ENCODE data around the gene P2RY8.
"Not testable (repeated sequence)": the region's sequence is repeated elsewhere in the genome, so short reads cannot be mapped to it uniquely, and the experiment has no call there.

Gene P2RY8

DNA sequence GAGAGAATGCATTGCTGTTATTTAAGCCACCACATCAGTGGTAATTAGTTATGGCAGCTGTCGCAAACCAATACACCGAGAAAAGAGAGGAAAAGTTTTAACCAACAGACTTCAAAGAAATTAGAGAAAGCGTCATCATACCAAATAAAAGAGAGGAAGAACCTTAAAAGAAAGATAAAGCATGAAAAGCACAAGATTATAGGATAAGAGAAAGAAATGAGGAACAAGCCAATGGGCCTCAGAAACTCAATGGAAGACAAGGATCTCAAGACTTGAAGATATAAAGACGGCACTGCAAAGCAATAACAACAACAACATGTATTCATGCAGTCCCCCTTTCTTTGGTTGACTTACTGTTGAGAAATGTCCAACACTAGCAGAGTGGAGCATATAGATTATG, 61.5 kb downstream of the P2RY8 start:
- TF ChIP-seq LEF1 (IDR thresholded peaks at IDR 0.05; ENCODE audit: borderline replicate concordance) (no peak), FOXK2 (IDR thresholded peaks at IDR 0.05) (no peak)
- TF ChIP-seq, protein P1, sequence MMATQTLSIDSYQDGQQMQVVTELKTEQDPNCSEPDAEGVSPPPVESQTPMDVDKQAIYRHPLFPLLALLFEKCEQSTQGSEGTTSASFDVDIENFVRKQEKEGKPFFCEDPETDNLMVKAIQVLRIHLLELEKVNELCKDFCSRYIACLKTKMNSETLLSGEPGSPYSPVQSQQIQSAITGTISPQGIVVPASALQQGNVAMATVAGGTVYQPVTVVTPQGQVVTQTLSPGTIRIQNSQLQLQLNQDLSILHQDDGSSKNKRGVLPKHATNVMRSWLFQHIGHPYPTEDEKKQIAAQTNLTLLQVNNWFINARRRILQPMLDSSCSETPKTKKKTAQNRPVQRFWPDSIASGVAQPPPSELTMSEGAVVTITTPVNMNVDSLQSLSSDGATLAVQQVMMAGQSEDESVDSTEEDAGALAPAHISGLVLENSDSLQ (IDR thresholded peaks at IDR 0.05): no peak
- POLR2A ChIA-PET: no interaction called here
- DNase-seq (ENCODE audit: extremely low spot score): no peak

DNA sequence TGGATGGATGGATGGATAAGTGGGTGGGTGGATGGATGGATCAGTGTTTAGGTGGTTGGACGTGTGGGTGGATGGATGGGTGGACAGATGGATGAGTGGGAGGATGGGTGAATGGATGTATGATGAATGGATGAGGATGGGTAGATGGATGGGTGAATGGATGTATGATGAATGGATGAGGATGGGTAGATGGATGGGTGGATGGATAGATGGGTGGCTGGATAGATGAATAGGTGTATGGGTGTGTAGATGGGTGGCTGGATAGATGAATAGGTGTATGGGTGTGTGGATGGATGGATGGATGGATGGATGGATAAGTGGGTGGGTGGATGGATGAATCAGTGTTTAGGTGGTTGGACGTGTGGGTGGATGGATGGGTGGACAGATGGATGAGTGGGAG, 62.4 kb downstream of the P2RY8 start:
- CTCF ChIA-PET; POLR2A ChIA-PET; DNase-seq (ENCODE audit: extremely low spot score): not testable (repeated sequence)

More for the DNA sequence above, 61.5 kb downstream of the P2RY8 start:
- CTCF ChIA-PET: no interaction called here

DNA sequence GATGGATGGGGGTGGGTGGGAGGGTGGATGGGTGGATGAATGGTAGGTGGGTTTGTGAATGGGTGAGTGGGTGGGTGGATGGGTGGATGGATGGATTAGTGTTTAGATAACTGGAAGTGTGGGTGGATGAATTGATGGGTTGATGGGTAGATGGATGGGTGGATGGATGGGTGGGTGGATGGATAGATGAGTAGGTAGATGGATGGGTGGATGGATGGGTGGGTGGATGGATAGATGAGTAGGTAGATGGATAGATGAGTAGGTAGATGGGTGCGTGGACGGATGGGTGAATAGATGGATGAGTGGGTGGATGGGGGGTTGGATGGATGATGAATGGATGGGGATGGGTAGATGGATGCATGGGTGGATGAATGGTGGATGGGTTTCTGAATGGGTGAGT, 64.0 kb downstream of the P2RY8 start:
- POLR2A ChIA-PET: no interaction called here
- TF ChIP-seq LEF1 (IDR thresholded peaks at IDR 0.05; ENCODE audit: borderline replicate concordance) (no peak), NFRKB (IDR thresholded peaks at IDR 0.05) (no peak), FOXK2 (IDR thresholded peaks at IDR 0.05) (no peak), SP1 (IDR thresholded peaks at IDR 0.05) (no peak), FOXA1 (IDR thresholded peaks at IDR 0.05) (no peak), L3MBTL2 (conservative IDR thresholded peaks at IDR 0.05) (no peak), HDGF (IDR thresholded peaks at IDR 0.05; ENCODE audit: borderline replicate concordance) (no peak), BHLHE40 (IDR thresholded peaks at IDR 0.05; ENCODE audit: borderline replicate concordance) (no peak), ZNF384 (IDR thresholded peaks at IDR 0.05) (no peak), TARDBP (IDR thresholded peaks at IDR 0.05) (no peak), FOXM1 (IDR thresholded peaks at IDR 0.05; ENCODE audit: borderline replicate concordance) (no peak), ARNT (IDR thresholded peaks at IDR 0.05) (no peak), CTBP1 (IDR thresholded peaks at IDR 0.05; ENCODE audit: borderline replicate concordance) (no peak), ELF4 (IDR thresholded peaks at IDR 0.05) (no peak), SUZ12 (IDR thresholded peaks at IDR 0.05) (no peak)
- TF ChIP-seq, protein P1 (IDR thresholded peaks at IDR 0.05): no peak
- DNase-seq (ENCODE audit: extremely low spot score): no peak
- CTCF ChIA-PET: no interaction called here

DNA sequence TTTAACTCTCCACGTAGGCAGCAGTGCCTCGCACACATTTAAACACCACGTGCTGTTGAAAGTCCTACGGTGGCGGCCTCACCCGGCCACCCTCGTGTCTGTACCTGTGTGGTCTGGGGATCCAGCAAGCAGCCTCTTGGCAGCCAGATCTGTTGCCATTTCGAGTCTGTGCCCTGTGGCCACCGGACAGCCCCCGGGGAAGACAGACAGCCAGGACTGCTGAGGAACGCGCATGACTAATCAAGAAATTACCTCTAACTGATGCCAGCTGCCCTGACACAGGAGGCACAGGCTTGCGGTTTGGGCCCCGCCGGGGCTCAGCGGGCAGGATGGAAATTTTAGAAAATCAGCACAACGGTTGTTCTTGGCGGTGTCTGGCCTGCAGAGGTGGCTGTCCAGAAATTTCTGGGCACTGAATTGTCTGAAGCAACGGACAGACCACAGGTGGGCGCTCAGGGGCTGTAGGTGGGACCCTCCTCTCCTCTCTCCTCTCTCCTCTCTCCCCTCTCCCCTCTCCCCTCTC, 68.7 kb downstream of the P2RY8 start:
- CTCF ChIA-PET: no interaction called here
- DNase-seq (ENCODE audit: extremely low spot score): no peak
- TF ChIP-seq FOXA1 (IDR thresholded peaks at IDR 0.05): no peak
- no peak for TF ChIP-seq ELF4 (IDR thresholded peaks at IDR 0.05)
- TF ChIP-seq SUZ12 (IDR thresholded peaks at IDR 0.05): no peak
- TF ChIP-seq FOXM1 (IDR thresholded peaks at IDR 0.05; ENCODE audit: borderline replicate concordance): no peak
- TF ChIP-seq HDGF (IDR thresholded peaks at IDR 0.05; ENCODE audit: borderline replicate concordance): no peak
- TF ChIP-seq LEF1 (IDR thresholded peaks at IDR 0.05; ENCODE audit: borderline replicate concordance): no peak
- TF ChIP-seq ARNT (IDR thresholded peaks at IDR 0.05): no peak
- no peak for TF ChIP-seq BHLHE40 (IDR thresholded peaks at IDR 0.05; ENCODE audit: borderline replicate concordance)
- no peak for TF ChIP-seq NFRKB (IDR thresholded peaks at IDR 0.05)
- TF ChIP-seq, protein P1 (IDR thresholded peaks at IDR 0.05): no peak
- no peak for TF ChIP-seq TARDBP (IDR thresholded peaks at IDR 0.05)
- no peak for TF ChIP-seq L3MBTL2 (conservative IDR thresholded peaks at IDR 0.05)
- TF ChIP-seq FOXK2 (IDR thresholded peaks at IDR 0.05): no peak
- no peak for TF ChIP-seq CTBP1 (IDR thresholded peaks at IDR 0.05; ENCODE audit: borderline replicate concordance)
- TF ChIP-seq SP1 (IDR thresholded peaks at IDR 0.05): no peak
- no peak for TF ChIP-seq ZNF384 (IDR thresholded peaks at IDR 0.05)
- POLR2A ChIA-PET: no interaction called here

DNA sequence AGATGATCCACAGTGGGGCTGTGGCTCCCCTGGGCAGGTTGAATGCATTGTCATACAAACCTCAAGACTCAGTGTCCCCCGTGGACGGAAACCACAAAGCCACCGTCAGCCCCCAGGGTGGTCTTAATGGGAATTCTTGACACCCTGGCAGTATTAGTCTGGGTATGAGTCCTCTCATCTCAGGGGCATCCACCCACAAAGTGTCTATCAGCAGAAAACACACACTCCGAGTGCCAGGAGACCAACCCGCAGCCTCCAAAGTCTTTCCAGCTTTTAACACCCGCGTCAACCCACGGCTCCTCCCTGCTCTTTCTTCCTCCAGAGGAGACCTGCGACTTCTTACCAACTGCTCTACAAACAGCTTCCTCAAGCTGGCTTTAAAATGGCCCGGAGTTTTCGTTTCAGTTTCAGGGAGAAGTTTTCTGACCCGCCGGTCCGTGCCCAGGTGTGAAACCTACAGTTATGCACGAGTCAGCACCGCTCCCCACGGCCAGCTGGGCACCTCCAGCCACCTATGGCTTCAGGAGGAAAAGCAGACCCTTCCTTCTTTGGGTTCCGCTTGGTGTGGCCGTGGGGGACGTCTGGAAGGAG, 69.9 kb downstream of the P2RY8 start:
- no peak for DNase-seq (ENCODE audit: extremely low spot score)
- CTCF ChIA-PET: no interaction called here

More for the DNA sequence above, 69.9 kb downstream of the P2RY8 start:
- POLR2A ChIA-PET: no interaction called here
- TF ChIP-seq LEF1 (IDR thresholded peaks at IDR 0.05; ENCODE audit: borderline replicate concordance) (no peak), FOXM1 (IDR thresholded peaks at IDR 0.05; ENCODE audit: borderline replicate concordance) (no peak), CTBP1 (IDR thresholded peaks at IDR 0.05; ENCODE audit: borderline replicate concordance) (no peak), ARNT (IDR thresholded peaks at IDR 0.05) (no peak), TARDBP (IDR thresholded peaks at IDR 0.05) (no peak), FOXA1 (IDR thresholded peaks at IDR 0.05) (no peak), BHLHE40 (IDR thresholded peaks at IDR 0.05; ENCODE audit: borderline replicate concordance) (no peak), FOXK2 (IDR thresholded peaks at IDR 0.05) (no peak), SP1 (IDR thresholded peaks at IDR 0.05) (no peak), ZNF384 (IDR thresholded peaks at IDR 0.05) (no peak), L3MBTL2 (conservative IDR thresholded peaks at IDR 0.05) (no peak), HDGF (IDR thresholded peaks at IDR 0.05; ENCODE audit: borderline replicate concordance) (no peak), SUZ12 (IDR thresholded peaks at IDR 0.05) (no peak)
- TF ChIP-seq, protein P1 (IDR thresholded peaks at IDR 0.05): no peak
